ENCODE data around the gene ANK2. TPM values are rescaled to one million over a fixed set of nuclear protein-coding genes. Genes with fewer than 3 reads are reported as not detected.

ANK2 gene
- total and polyA plus RNA-seq, 2 experiments from 2014 or later = 7.7 to 40.4 TPM

- TF ChIP-seq REST (IDR thresholded peaks at IDR 0.05; ENCODE audit: unreplicated experiment) (no peak), POLR2AphosphoS5 (IDR thresholded peaks at IDR 0.05; ENCODE audit: low read depth) (no peak), EZH2 (IDR thresholded peaks at IDR 0.05; ENCODE audit: low read depth, unreplicated experiment) (no peak), EZH2phosphoT487 (IDR thresholded peaks at IDR 0.05; ENCODE audit: unreplicated experiment) (no peak), CREB1 (CRISPR knock-in tag; IDR thresholded peaks at IDR 0.05; ENCODE audit: low read depth) (no peak), ETS1 (IDR thresholded peaks at IDR 0.05) (no peak), ZNF331 (CRISPR knock-in tag; IDR thresholded peaks at IDR 0.05; ENCODE audit: low read depth) (no peak)
Observed at GRCh38 chr4:113162089-113162488, 112.6 kb downstream of the ANK2 start (continued).

GRCh38 chr4:113169368-113169767 lies 119.9 kb downstream of the ANK2 start:
- Histone ChIP-seq H3F3A (replicated peaks; ENCODE audit: low read depth) (no peaks in the 10 kb centered on the region), H3K27me3 (ENCODE audit: insufficient read depth) (no peaks in the 10 kb centered on the region), H3K4me2 (peak overlapping the region; percentile 44), H3K27ac (ENCODE audit: low read depth) (peak overlapping the region; percentile 17), H3K79me2 (replicated peaks; ENCODE audit: insufficient read depth) (no peaks in the 10 kb centered on the region), H2AFZ (no peak overlapping the region), H3K4me1 (ENCODE audit: insufficient read depth) (peaks cover 26% of the 10 kb centered on the region), H3K36me3 (ENCODE audit: insufficient read depth) (no peaks in the 10 kb centered on the region), H3K9me2 (ENCODE audit: insufficient read depth) (no peaks in the 10 kb centered on the region), H3K4me3 (no peak overlapping the region), H4K20me1 (replicated peaks; ENCODE audit: insufficient read depth) (no peaks in the 10 kb centered on the region)
- no peaks in the 10 kb centered on the region for H3K9me3 Mint-ChIP-seq
- peaks cover 28% of the 10 kb centered on the region for H3K4me1 Mint-ChIP-seq
- no peaks in the 10 kb centered on the region for H3K36me3 Mint-ChIP-seq (ENCODE audit: low read depth)
- H3K27me3 Mint-ChIP-seq (ENCODE audit: insufficient read depth, low read depth, poor library complexity) = no peaks in the 10 kb centered on the region
- ATAC-seq = peak; percentile 95
- TF ChIP-seq CREB1 (CRISPR knock-in tag; IDR thresholded peaks at IDR 0.05; ENCODE audit: low read depth) (0 out of 2 replicates have a peak, but pooled peaks have one; percentile 32), NANOG (IDR thresholded peaks at IDR 0.05; ENCODE audit: borderline replicate concordance) (no peak)
- no peak overlapping the region for H3K4me3 Mint-ChIP-seq
- DNase-seq (ENCODE audit: low spot score) = peak; percentile 86
- H3K27ac Mint-ChIP-seq = peak overlapping the region; percentile 79

- Histone ChIP-seq H3K27ac (ENCODE audit: low read depth) (no peak overlapping the region), H3F3A (replicated peaks; ENCODE audit: low read depth) (no peaks in the 10 kb centered on the region)
- H3K27me3 Mint-ChIP-seq (ENCODE audit: insufficient read depth, low read depth, poor library complexity) = no peaks in the 10 kb centered on the region
- no peak for TF ChIP-seq CREB1 (CRISPR knock-in tag; IDR thresholded peaks at IDR 0.05; ENCODE audit: low read depth)
- TF ChIP-seq REST (IDR thresholded peaks at IDR 0.05; ENCODE audit: unreplicated experiment) = no peak
- TF ChIP-seq NANOG (IDR thresholded peaks at IDR 0.05; ENCODE audit: borderline replicate concordance) = no peak
- no peak for TF ChIP-seq ETS1 (IDR thresholded peaks at IDR 0.05)
- no peak for TF ChIP-seq POLR2AphosphoS5 (IDR thresholded peaks at IDR 0.05; ENCODE audit: low read depth)
Observed at GRCh38 chr4:113170115-113170804, 120.8 kb downstream of the ANK2 start.

More at GRCh38 chr4:113170115-113170804, 120.8 kb downstream of the ANK2 start:
- ATAC-seq = no peak; the same call in 2 of the 3 replicates
- Histone ChIP-seq H3K4me3 (no peak overlapping the region), H3K4me1 (ENCODE audit: insufficient read depth) (peaks cover 26% of the 10 kb centered on the region), H3K36me3 (ENCODE audit: insufficient read depth) (no peaks in the 10 kb centered on the region), H3K27me3 (ENCODE audit: insufficient read depth) (no peaks in the 10 kb centered on the region), H3K9me2 (ENCODE audit: insufficient read depth) (no peaks in the 10 kb centered on the region), H3K79me2 (replicated peaks; ENCODE audit: insufficient read depth) (no peaks in the 10 kb centered on the region), H3K4me2 (no peak overlapping the region), H2AFZ (no peak overlapping the region), H4K20me1 (replicated peaks; ENCODE audit: insufficient read depth) (no peaks in the 10 kb centered on the region)
- no peak for DNase-seq (ENCODE audit: low spot score)
- H3K4me1 Mint-ChIP-seq = peaks cover 28% of the 10 kb centered on the region
- no peak overlapping the region for H3K27ac Mint-ChIP-seq
- no peaks in the 10 kb centered on the region for H3K9me3 Mint-ChIP-seq
- no peak overlapping the region for H3K4me3 Mint-ChIP-seq
- H3K36me3 Mint-ChIP-seq (ENCODE audit: low read depth) = no peaks in the 10 kb centered on the region; the same call in 2 of the 3 replicates
